Measurements from ENCODE around the gene PRKG1.

The PRKG1 gene

GRCh38 chr10:52110576-52110975 is 1036.3 kb downstream of the PRKG1 start:
- H3K4me3 Mint-ChIP-seq: no peak overlapping the region
- no peaks in the 10 kb centered on the region for H3K36me3 Mint-ChIP-seq (ENCODE audit: low read depth)
- H3K4me1 Mint-ChIP-seq (ENCODE audit: low read depth): no peaks in the 10 kb centered on the region
- no peak overlapping the region for H3K27ac Mint-ChIP-seq
- H3K9me3 Mint-ChIP-seq: no peaks in the 10 kb centered on the region
- no peak for DNase-seq
- H3K27me3 Mint-ChIP-seq: no peaks in the 10 kb centered on the region

- H3K27ac Mint-ChIP-seq: no peak overlapping the region
- no peaks in the 10 kb centered on the region for H3K27me3 Mint-ChIP-seq
- no peak for DNase-seq
- no peaks in the 10 kb centered on the region for H3K9me3 Mint-ChIP-seq
- H3K36me3 Mint-ChIP-seq (ENCODE audit: low read depth): no peaks in the 10 kb centered on the region
- H3K4me1 Mint-ChIP-seq (ENCODE audit: low read depth): no peaks in the 10 kb centered on the region
- H3K4me3 Mint-ChIP-seq: no peak overlapping the region
These were observed 1037.0 kb downstream of the PRKG1 start for GRCh38 chr10:52111101-52111891.

DNA sequence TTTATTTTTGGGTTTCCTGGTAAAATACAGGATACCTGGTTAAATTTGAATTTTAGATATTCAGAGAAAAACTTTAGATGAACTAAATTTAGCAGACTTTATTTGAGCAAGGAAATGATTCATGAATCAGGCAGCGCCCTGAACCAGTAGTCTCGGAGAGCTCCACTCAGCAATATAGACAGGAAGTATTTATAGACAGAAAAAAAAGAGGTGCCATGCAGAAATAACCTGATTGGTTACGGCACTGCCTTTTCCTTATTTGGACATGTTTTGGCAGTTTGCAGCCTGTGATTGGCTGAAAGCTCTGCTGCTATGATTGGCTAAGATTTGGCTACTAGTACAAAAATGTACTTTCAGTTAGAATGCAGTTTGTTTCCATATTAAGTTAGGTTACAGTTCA is 1041.5 kb downstream of the PRKG1 start:
- Mint-ChIP-seq H3K27ac (no peak overlapping the region), H3K36me3 (ENCODE audit: low read depth) (no peaks in the 10 kb centered on the region), H3K27me3 (no peaks in the 10 kb centered on the region), H3K4me1 (ENCODE audit: low read depth) (no peaks in the 10 kb centered on the region), H3K9me3 (no peaks in the 10 kb centered on the region), H3K4me3 (no peak overlapping the region)
- DNase-seq: no peak

DNA sequence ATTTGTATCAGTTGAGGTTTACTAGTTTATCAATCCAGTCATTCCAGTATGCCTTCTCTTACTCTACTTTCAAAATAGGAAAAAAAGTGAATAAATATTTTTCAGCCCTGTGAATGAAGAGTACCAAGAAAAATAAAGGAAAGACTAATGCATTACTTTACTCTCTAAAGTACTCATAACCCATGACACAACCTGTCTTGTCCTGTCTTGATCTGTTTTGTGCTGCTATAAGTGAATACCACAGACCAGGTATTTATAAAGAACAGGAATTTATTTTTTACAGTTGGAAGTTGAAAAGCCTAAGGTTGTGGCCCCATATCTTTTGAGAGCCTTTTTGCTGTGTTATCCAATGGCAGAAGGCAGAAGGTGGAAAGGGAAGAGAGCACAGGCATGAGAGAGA is 1045.2 kb downstream of the PRKG1 start:
- Mint-ChIP-seq H3K27me3 (no peaks in the 10 kb centered on the region), H3K27ac (no peak overlapping the region), H3K9me3 (no peaks in the 10 kb centered on the region)

DNA sequence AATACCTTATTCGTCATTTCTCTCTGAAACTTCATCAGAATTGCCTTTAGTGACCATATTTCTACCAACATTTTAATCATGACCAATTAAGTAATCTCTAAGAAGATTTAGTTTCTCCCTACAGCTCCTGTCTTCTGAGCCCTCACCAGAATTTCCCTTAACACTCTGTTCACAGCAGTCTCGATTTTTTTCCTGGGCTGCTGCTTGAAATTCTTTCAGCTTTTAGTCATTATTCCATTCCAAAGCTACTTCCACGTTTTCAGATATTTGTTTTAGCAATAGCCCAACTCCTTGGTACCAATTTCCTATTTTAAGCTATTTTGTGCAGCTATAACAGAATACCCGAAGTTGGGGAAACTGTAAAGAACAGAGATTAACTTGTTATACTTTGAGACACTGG is 1047.4 kb downstream of the PRKG1 start:
- Mint-ChIP-seq H3K4me3 (no peak overlapping the region), H3K36me3 (ENCODE audit: low read depth) (no peaks in the 10 kb centered on the region), H3K27ac (no peak overlapping the region), H3K27me3 (no peaks in the 10 kb centered on the region), H3K4me1 (ENCODE audit: low read depth) (no peaks in the 10 kb centered on the region), H3K9me3 (no peaks in the 10 kb centered on the region)
- no peak for DNase-seq

More for the DNA sequence above, 1045.2 kb downstream of the PRKG1 start:
- Mint-ChIP-seq H3K4me1 (ENCODE audit: low read depth) (no peaks in the 10 kb centered on the region), H3K36me3 (ENCODE audit: low read depth) (no peaks in the 10 kb centered on the region), H3K4me3 (no peak overlapping the region)
- no peak for DNase-seq

DNA sequence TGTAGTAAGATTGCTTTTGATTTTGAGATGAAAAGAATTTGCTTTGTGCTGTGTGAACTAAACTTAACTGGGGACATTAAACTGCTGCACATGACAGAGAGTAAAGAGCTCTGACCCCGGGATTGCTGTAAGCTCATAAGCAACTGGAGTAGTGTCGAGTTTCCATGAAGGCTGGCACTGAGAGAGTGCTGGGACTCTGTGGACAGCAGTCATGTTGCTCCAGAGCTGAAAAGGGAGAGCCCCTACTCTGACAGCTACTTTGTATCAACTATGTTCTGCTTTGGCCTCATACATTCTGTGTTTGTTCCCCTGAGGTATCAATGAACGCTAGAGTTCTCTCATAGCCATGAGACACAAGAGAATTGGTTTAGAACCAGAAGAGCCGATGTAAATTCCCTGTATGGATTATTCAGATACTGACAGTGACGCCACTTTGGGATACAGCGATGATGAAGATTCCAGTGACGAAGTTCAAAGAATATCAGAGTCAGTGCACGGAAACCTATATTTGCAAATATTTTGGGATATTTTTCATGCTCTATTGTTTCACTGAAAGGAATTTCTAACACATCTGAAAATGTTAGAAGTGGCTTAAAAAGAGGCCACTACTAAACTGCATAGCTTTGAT is 1053.9 kb downstream of the PRKG1 start:
- Mint-ChIP-seq H3K27ac (no peak overlapping the region), H3K9me3 (no peaks in the 10 kb centered on the region), H3K27me3 (no peaks in the 10 kb centered on the region), H3K4me1 (ENCODE audit: low read depth) (no peaks in the 10 kb centered on the region), H3K4me3 (no peak overlapping the region), H3K36me3 (ENCODE audit: low read depth) (no peaks in the 10 kb centered on the region)
- no peak for DNase-seq

GRCh38 chr10:52129410-52130178 is 1055.3 kb downstream of the PRKG1 start:
- Mint-ChIP-seq H3K36me3 (ENCODE audit: low read depth) (no peaks in the 10 kb centered on the region), H3K27ac (no peak overlapping the region), H3K9me3 (no peaks in the 10 kb centered on the region), H3K27me3 (no peaks in the 10 kb centered on the region), H3K4me1 (ENCODE audit: low read depth) (no peaks in the 10 kb centered on the region), H3K4me3 (no peak overlapping the region)
- DNase-seq: no peak

- H3K27ac Mint-ChIP-seq: no peak overlapping the region
- H3K36me3 Mint-ChIP-seq (ENCODE audit: low read depth): no peaks in the 10 kb centered on the region
- H3K9me3 Mint-ChIP-seq: no peaks in the 10 kb centered on the region
- H3K4me3 Mint-ChIP-seq: no peak overlapping the region
- no peaks in the 10 kb centered on the region for H3K4me1 Mint-ChIP-seq (ENCODE audit: low read depth)
- H3K27me3 Mint-ChIP-seq: no peaks in the 10 kb centered on the region
- DNase-seq: no peak
These were observed 1060.8 kb downstream of the PRKG1 start for GRCh38 chr10:52135101-52135500.

- H3K36me3 Mint-ChIP-seq (ENCODE audit: low read depth): no peaks in the 10 kb centered on the region
- no peaks in the 10 kb centered on the region for H3K9me3 Mint-ChIP-seq
- no peaks in the 10 kb centered on the region for H3K4me1 Mint-ChIP-seq (ENCODE audit: low read depth)
- no peak for DNase-seq
- H3K27ac Mint-ChIP-seq: no peak overlapping the region
- no peaks in the 10 kb centered on the region for H3K27me3 Mint-ChIP-seq
- H3K4me3 Mint-ChIP-seq: no peak overlapping the region
These were observed 1062.6 kb downstream of the PRKG1 start for GRCh38 chr10:52136921-52137320.

GRCh38 chr10:52143338-52143737 is 1069.1 kb downstream of the PRKG1 start:
- no peak for DNase-seq
- H3K27ac Mint-ChIP-seq: no peak overlapping the region
- H3K36me3 Mint-ChIP-seq (ENCODE audit: low read depth): no peaks in the 10 kb centered on the region
- no peaks in the 10 kb centered on the region for H3K9me3 Mint-ChIP-seq
- H3K27me3 Mint-ChIP-seq: no peaks in the 10 kb centered on the region
- no peak overlapping the region for H3K4me3 Mint-ChIP-seq
- no peaks in the 10 kb centered on the region for H3K4me1 Mint-ChIP-seq (ENCODE audit: low read depth)

DNA sequence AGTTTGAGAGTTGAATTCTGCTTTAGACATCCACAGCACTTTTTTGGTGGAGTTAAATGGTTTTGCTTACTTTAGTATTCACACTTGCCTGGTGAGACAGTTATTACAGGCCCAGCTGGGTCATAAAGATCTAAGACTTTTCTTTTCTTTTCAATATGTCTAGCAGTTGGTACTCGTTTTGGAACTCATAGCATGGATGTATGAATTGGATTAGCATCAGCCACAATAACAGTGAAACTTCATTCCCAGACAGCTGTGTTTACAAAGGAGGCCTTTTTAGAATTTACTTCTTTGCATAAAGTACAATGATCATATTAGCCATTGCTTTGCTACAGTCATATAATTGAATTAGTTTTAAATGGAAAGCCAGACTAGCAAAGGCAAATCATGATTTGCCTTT is 1071.3 kb downstream of the PRKG1 start:
- H3K27me3 Mint-ChIP-seq: no peaks in the 10 kb centered on the region

GRCh38 chr10:52146766-52147165 is 1072.5 kb downstream of the PRKG1 start:
- Mint-ChIP-seq H3K4me1 (ENCODE audit: low read depth) (no peaks in the 10 kb centered on the region), H3K27ac (no peak overlapping the region), H3K9me3 (no peaks in the 10 kb centered on the region), H3K4me3 (no peak overlapping the region), H3K27me3 (no peaks in the 10 kb centered on the region), H3K36me3 (ENCODE audit: low read depth) (no peaks in the 10 kb centered on the region)
- no peak for DNase-seq

More for the DNA sequence above, 1071.3 kb downstream of the PRKG1 start:
- H3K9me3 Mint-ChIP-seq: no peaks in the 10 kb centered on the region
- no peaks in the 10 kb centered on the region for H3K36me3 Mint-ChIP-seq (ENCODE audit: low read depth)
- no peak overlapping the region for H3K27ac Mint-ChIP-seq
- DNase-seq: no peak
- H3K4me3 Mint-ChIP-seq: no peak overlapping the region
- no peaks in the 10 kb centered on the region for H3K4me1 Mint-ChIP-seq (ENCODE audit: low read depth)

GRCh38 chr10:52170776-52171175 is 1096.5 kb downstream of the PRKG1 start:
- Mint-ChIP-seq H3K27ac (no peak overlapping the region), H3K36me3 (ENCODE audit: low read depth) (no peaks in the 10 kb centered on the region), H3K4me1 (ENCODE audit: low read depth) (no peaks in the 10 kb centered on the region), H3K4me3 (no peak overlapping the region), H3K27me3 (no peaks in the 10 kb centered on the region), H3K9me3 (peaks cover 9% of the 10 kb centered on the region)
- DNase-seq: no peak

DNA sequence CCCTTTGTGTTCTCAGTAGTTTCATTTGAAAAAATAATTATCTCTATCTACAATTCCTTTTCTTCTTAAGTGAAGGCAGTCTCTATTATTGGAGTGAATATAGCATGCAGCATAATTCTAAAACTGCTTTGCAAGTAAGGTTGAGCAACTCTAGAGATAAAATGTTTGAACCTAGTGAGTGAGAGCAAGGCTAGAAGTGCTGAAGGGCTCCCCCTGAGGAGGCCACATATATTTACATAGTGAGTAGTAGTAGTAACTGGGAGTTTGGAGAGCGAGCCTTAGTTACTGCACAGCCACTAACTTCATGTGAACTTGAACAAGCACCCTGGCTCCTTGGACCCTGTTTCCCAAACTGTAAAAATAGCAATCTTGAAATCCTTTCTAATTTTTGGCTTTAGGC is 1098.3 kb downstream of the PRKG1 start:
- no peaks in the 10 kb centered on the region for H3K27me3 Mint-ChIP-seq
- H3K36me3 Mint-ChIP-seq (ENCODE audit: low read depth): no peaks in the 10 kb centered on the region

GRCh38 chr10:52185256-52185655 is 1111.0 kb downstream of the PRKG1 start:
- Mint-ChIP-seq H3K27ac (no peak overlapping the region), H3K36me3 (ENCODE audit: low read depth) (no peaks in the 10 kb centered on the region), H3K4me1 (ENCODE audit: low read depth) (no peaks in the 10 kb centered on the region), H3K4me3 (no peak overlapping the region), H3K9me3 (no peaks in the 10 kb centered on the region), H3K27me3 (no peaks in the 10 kb centered on the region)
- DNase-seq: no peak

More for the DNA sequence above, 1098.3 kb downstream of the PRKG1 start:
- DNase-seq: no peak
- Mint-ChIP-seq H3K4me3 (no peak overlapping the region), H3K27ac (no peak overlapping the region), H3K9me3 (peaks cover 10% of the 10 kb centered on the region), H3K4me1 (ENCODE audit: low read depth) (no peaks in the 10 kb centered on the region)
